Endothelial cell (in vitro differentiated cells): Measurements from ENCODE around the gene CRYGS. TPM values are rescaled to one million over a fixed set of nuclear protein-coding genes. Genes with fewer than 3 reads are reported as not detected.
"Not testable (repeated sequence)": the region's sequence is repeated elsewhere in the genome, so short reads cannot be mapped to it uniquely, and the experiment has no call there.

ENCODE experiments used
- DNase-seq: peaks from one replicate; pipeline ENCODE4 v3.0.0; 2021; ENCODE audit warnings: low spot score
- H3K27ac Mint-ChIP-seq: one replicate; pipeline ENCODE4 v1.8.0; 2021; ENCODE audit warnings: mixed read lengths, inconsistent platforms; ENCODE audit not compliant: unreplicated experiment
- H3K27me3 Mint-ChIP-seq: one replicate; pipeline ENCODE4 v1.8.0; 2021; ENCODE audit warnings: mild to moderate bottlenecking, moderate library complexity, mixed read lengths, inconsistent platforms; ENCODE audit not compliant: unreplicated experiment
- H3K36me3 Mint-ChIP-seq: one replicate; pipeline ENCODE4 v1.8.0; 2021; ENCODE audit warnings: mild to moderate bottlenecking, low read depth, mixed read lengths, inconsistent platforms; ENCODE audit not compliant: unreplicated experiment
- H3K4me1 Mint-ChIP-seq: one replicate; pipeline ENCODE4 v1.8.0; 2021; ENCODE audit warnings: mild to moderate bottlenecking, mixed read lengths, inconsistent platforms; ENCODE audit not compliant: unreplicated experiment
- H3K4me3 Mint-ChIP-seq: one replicate; pipeline ENCODE4 v1.8.0; 2021; ENCODE audit warnings: mild to moderate bottlenecking, mixed read lengths, inconsistent platforms; ENCODE audit not compliant: unreplicated experiment
- H3K9me3 Mint-ChIP-seq: one replicate; pipeline ENCODE4 v1.8.0; 2021; ENCODE audit warnings: mixed read lengths, inconsistent platforms; ENCODE audit not compliant: unreplicated experiment
- CTCF ChIP-seq: fragments of 200-600 bp; sonication (generic); IDR thresholded peaks from one replicate; pipeline ENCODE4 v1.5.0; 2021; ENCODE audit warnings: antibody characterized with exemption; ENCODE audit not compliant: unreplicated experiment
- total RNA-seq: library from RNA; stranded (reverse); fragmentation: NEBNext Ultra II Directional; extraction: Animal tissue kit (Norgen Biotek cat#: 25700); gene quantifications from one replicate; pipeline ENCODE4 v1.2.1, GENCODE V29; 2021; ENCODE audit not compliant: unreplicated experiment

Gene CRYGS
- total RNA-seq, 1 donor from 2014 or later, result 5.8 TPM

DNA sequence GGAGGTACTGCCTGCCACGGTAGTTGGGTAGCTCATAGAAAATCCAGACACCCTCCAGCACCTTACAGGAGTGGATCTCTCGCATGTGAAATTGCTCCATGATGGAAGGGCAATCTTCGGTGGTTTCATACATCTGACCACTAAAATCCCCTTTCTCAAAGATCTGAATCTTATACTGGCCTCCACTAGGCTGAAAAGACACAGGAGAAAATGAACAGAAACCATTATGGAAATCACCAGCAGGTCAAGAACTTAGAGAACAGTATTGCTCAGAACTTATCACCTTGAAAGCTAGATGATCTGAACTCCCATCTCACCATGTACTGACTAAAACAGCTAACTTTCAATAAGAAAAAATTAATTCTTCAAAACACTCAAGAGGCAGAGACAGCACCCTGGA lies 5.4 kb downstream of the CRYGS start:
- H3K27ac Mint-ChIP-seq, result no peak overlapping the region
- H3K36me3 Mint-ChIP-seq, result no peaks in the 10 kb centered on the region
- TF ChIP-seq CTCF, result no peak
- H3K4me3 Mint-ChIP-seq, result no peak overlapping the region
- no peaks in the 10 kb centered on the region for H3K9me3 Mint-ChIP-seq
- no peaks in the 10 kb centered on the region for H3K27me3 Mint-ChIP-seq
- DNase-seq, result no peak
- peaks cover 9% of the 10 kb centered on the region for H3K4me1 Mint-ChIP-seq

GRCh38 chr3:186536883-186537844 lies 7.0 kb downstream of the CRYGS start:
- Mint-ChIP-seq H3K4me3 (no peak overlapping the region), H3K9me3 (no peaks in the 10 kb centered on the region), H3K36me3 (no peaks in the 10 kb centered on the region), H3K27me3 (no peaks in the 10 kb centered on the region), H3K4me1 (peaks cover 13% of the 10 kb centered on the region), H3K27ac (no peak overlapping the region)
- TF ChIP-seq CTCF, result no peak
- no peak for DNase-seq

DNA sequence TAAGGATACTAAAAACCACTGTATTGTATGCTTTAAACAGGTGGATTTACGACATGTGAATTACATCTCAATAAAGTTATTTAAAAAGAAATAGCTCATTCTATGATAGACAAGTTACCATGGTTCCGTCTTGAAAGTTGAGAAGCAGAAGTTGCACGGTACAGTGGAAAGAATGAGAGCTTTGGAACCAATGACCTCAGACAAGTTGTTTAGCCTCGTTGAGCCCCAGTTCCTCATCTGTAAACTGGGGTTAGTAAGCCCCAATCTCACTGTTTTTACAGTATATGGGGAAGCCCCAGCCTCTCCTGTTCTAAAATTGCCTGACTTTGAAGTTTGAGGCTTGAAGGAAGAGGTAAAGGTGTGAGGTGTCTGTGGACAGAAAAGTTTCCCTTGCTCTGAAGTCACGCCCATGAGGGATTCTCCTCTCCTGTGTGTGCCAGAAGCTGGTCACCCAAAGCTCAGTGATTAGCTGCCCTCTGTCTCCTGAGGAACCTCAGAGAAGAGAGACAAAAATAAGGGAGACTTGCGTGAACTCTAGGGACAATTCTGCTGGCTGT lies 10.0 kb downstream of the CRYGS start:
- Mint-ChIP-seq H3K36me3 (no peaks in the 10 kb centered on the region), H3K4me3 (no peak overlapping the region), H3K9me3 (no peaks in the 10 kb centered on the region), H3K4me1 (peaks cover 12% of the 10 kb centered on the region), H3K27me3 (no peaks in the 10 kb centered on the region), H3K27ac (no peak overlapping the region)
- no peak for DNase-seq
- TF ChIP-seq CTCF, result no peak

GRCh38 chr3:186532598-186533072 lies 11.5 kb downstream of the CRYGS start:
- H3K27ac Mint-ChIP-seq, result peak overlapping the region; percentile 26

GRCh38 chr3:186531694-186532093 lies 12.5 kb downstream of the CRYGS start:
- H3K27me3 Mint-ChIP-seq, DNase-seq, H3K36me3 Mint-ChIP-seq, H3K4me3 Mint-ChIP-seq, H3K9me3 Mint-ChIP-seq, H3K27ac Mint-ChIP-seq: not testable (repeated sequence)
- H3K4me1 Mint-ChIP-seq, result peaks cover 18% of the 10 kb centered on the region

More at GRCh38 chr3:186532598-186533072, 11.5 kb downstream of the CRYGS start:
- peaks cover 5% of the 10 kb centered on the region for H3K27me3 Mint-ChIP-seq
- H3K4me1 Mint-ChIP-seq, result peaks cover 18% of the 10 kb centered on the region
- no peaks in the 10 kb centered on the region for H3K9me3 Mint-ChIP-seq
- DNase-seq, result no peak
- no peak for TF ChIP-seq CTCF
- no peaks in the 10 kb centered on the region for H3K36me3 Mint-ChIP-seq
- H3K4me3 Mint-ChIP-seq, result no peak overlapping the region
